ENCODE data around the gene PTGR1. TPM values are rescaled to one million over a fixed set of nuclear protein-coding genes. Genes with fewer than 3 reads are reported as not detected.
A peak's percentile ranks its signal among the peaks of the same experiment; 100 is the strongest.

Gene PTGR1
- total and polyA plus RNA-seq, 12 donors: 30.7 to 170 (median 116) TPM

DNA sequence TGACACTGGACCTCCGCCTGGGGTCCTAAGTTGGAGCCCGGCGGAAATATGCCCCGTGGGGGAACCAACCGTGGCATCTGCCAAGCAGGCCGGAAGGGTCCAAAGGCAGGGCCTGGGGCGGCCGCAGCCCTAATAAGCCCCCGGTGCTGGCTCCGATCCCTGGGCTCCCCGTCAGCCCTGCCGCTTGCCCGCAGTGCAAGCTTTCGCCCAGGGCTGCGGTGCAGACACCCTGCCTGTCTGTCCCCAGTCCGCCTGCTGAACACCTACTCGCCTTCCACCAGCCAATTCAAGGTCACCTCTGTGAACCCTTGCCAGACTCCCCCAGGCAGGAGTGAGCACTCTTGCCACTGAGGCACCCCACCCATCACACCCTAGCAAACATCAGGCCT lies 502 bp upstream of the PTGR1 start:
- no peak for TF ChIP-seq POLR2A (IDR thresholded peaks at IDR 0.05)
- TF ChIP-seq, protein P1, sequence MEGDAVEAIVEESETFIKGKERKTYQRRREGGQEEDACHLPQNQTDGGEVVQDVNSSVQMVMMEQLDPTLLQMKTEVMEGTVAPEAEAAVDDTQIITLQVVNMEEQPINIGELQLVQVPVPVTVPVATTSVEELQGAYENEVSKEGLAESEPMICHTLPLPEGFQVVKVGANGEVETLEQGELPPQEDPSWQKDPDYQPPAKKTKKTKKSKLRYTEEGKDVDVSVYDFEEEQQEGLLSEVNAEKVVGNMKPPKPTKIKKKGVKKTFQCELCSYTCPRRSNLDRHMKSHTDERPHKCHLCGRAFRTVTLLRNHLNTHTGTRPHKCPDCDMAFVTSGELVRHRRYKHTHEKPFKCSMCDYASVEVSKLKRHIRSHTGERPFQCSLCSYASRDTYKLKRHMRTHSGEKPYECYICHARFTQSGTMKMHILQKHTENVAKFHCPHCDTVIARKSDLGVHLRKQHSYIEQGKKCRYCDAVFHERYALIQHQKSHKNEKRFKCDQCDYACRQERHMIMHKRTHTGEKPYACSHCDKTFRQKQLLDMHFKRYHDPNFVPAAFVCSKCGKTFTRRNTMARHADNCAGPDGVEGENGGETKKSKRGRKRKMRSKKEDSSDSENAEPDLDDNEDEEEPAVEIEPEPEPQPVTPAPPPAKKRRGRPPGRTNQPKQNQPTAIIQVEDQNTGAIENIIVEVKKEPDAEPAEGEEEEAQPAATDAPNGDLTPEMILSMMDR (IDR thresholded peaks at IDR 0.05): no peak
- H3K4me1 ChIP-seq (replicated peaks in 1 of 2): peaks cover 0 to 19% of the 10 kb centered on the region in 2 donors
- H3K27me3 ChIP-seq: no peaks in the 10 kb centered on the region
- peak in 4 of 7 donors; percentile 22 to 44 (median 34) for DNase-seq
- WGBS, 4 donors: 15 to 30% (median 21%) methylated on average over 4 to 17 of the region's 17 CpGs
- H3K4me3 ChIP-seq: peak overlapping the region in 3 of 4 donors; percentile 9 to 89 (median 51)
- H3K36me3 ChIP-seq (replicated peaks in 1 of 2): peaks cover 0 to 23% of the 10 kb centered on the region in 2 donors
- H3K9me3 ChIP-seq (replicated peaks in 1 of 3): no peaks in the 10 kb centered on the region
- peak overlapping the region; percentile 4 to 95 (median 80) for H3K27ac ChIP-seq
- intact Hi-C loops (cut with DNase I): loop anchor here (5.0 kb wide), 2 partner anchors 87 to 92 kb away; no protein-coding TSS in a partner anchor

DNA sequence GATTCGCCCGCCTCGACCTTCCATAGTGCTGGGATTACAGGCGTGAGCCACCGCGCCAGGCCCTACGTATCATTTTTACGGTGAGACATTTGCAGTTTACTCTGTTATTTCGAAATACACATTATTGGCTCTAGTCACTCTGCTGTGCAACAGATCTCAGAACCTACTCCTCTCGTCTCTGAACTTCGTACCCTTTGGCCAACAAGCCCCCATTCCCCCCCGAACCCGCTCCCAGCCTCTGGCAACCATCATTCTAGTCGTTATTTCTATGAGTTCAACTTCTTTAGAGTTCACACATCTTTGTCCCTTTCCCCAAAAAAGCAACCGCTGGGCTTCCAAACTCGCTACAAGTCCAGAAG lies 735 bp downstream of the PTGR1 start:
- peaks cover 0 to 19% of the 10 kb centered on the region in 2 donors for H3K4me1 ChIP-seq (replicated peaks in 1 of 2)
- H3K27me3 ChIP-seq: no peaks in the 10 kb centered on the region
- TF ChIP-seq POLR2A (IDR thresholded peaks at IDR 0.05): no peak
- TF ChIP-seq, protein P1 (IDR thresholded peaks at IDR 0.05): no peak
- H3K36me3 ChIP-seq (replicated peaks in 1 of 2): peaks cover 0 to 31% of the 10 kb centered on the region in 2 donors
- intact Hi-C loops (cut with DNase I): loop anchor here in 1 of 2 donors (5.0 kb wide), 1 partner anchor 89 kb away; no protein-coding TSS in a partner anchor
- DNase-seq: peak; percentile 24 to 73 (median 63)
- H3K27ac ChIP-seq: peak overlapping the region; percentile 4 to 95 (median 80)
- H3K9me3 ChIP-seq (replicated peaks in 1 of 3): no peaks in the 10 kb centered on the region
- 0 to 3% (median 2%) methylated on average over 13 to 16 of the region's 16 CpGs for WGBS, 4 donors
- peak overlapping the region; percentile 9 to 89 (median 57) for H3K4me3 ChIP-seq

DNA sequence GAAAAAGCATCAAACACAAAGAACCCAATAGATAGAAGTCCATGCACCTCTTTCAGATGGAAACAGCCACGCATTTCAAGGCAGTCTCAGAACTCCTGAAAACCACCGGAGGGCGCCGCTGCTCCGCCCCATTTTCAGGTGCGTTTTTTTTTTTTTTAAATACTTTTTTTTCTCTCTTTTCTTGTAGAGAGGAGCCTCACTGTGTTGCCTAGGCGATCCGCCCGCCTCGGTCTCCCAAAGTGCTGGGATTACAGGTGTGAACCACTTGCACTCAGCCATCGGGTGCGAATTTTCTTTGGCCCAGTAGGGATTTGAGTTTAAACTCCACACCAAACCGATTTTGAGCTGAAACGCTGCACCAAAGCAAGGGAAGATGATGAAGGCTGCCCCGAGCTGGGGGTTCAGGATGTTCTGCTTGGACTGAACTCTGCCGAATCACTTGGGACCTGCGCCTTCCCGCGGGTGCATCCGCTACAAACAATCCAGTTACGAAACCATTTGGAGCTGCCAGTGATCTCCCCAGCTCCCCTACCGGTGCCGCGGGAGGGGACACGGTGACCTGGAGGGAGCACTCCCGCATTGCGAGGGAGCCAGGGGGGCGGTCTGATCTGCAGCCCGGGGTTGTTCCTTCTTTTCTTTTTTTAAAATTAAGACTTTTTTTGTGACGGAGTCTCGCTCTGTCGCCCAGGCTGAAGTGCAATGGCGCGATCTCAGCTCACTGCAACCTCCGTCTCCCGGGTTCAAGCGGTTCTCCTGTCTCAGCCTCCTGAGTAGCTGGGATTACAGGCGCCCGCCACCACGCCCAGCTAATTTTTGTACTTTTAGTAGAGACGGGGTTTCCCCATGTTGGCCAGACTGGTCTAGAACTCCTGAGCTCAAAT lies 1.4 kb downstream of the PTGR1 start:
- TF ChIP-seq, protein P1 (IDR thresholded peaks at IDR 0.05): peak; percentile 38 to 85 (median 66)
- TF ChIP-seq POLR2A (IDR thresholded peaks at IDR 0.05): peak in 1 of 2 donors; percentile 25
- Histone ChIP-seq H3K36me3 (replicated peaks in 1 of 2) (peaks cover 0 to 36% of the 10 kb centered on the region in 2 donors), H3K9me3 (replicated peaks in 1 of 3) (no peaks in the 10 kb centered on the region), H3K27me3 (no peaks in the 10 kb centered on the region), H3K27ac (peak overlapping the region; percentile 4 to 95 (median 80)), H3K4me3 (peak overlapping the region; percentile 9 to 89 (median 57)), H3K4me1 (replicated peaks in 1 of 2) (peaks cover 0 to 19% of the 10 kb centered on the region in 2 donors)
- WGBS, 4 donors: 1% methylated on average over 34 to 41 of the region's 41 CpGs
- peak; percentile 67 to 84 (median 71) for DNase-seq
- intact Hi-C loops (cut with DNase I): loop anchor here in 1 of 2 donors (5.0 kb wide), 1 partner anchor 89 kb away; no protein-coding TSS in a partner anchor

DNA sequence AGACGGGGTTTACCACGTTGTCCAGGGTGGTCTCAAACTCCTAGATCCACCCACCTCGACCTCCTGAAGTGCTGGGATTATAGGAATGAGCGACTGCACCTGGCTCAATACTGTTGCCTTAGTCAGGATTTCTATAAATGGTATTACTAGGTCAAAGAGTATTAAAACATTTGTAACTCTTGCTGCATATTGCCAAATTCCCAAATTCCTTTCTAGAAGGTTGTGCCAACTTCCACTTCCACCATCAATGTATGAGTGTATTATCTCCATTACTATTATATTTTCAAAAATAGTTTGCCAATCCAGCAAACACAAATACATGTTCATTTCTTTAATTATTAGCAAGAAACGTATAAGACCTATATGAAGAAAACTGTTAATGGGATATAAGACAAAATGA lies 10.6 kb downstream of the PTGR1 start:
- intact Hi-C loops (cut with DNase I): no loop called here
- DNase-seq: no peak
- Histone ChIP-seq H3K4me1 (replicated peaks in 1 of 2) (no peaks in the 10 kb centered on the region), H3K9me3 (replicated peaks in 1 of 3) (no peaks in the 10 kb centered on the region), H3K4me3 (no peak overlapping the region), H3K27ac (no peak overlapping the region), H3K36me3 (replicated peaks in 1 of 2) (peaks cover 0 to 40% of the 10 kb centered on the region in 2 donors), H3K27me3 (no peaks in the 10 kb centered on the region)
- 82 to 86% (median 85%) methylated on average over 5 of the region's 5 CpGs for WGBS, 4 donors
- TF ChIP-seq POLR2A (IDR thresholded peaks at IDR 0.05): no peak
- TF ChIP-seq, protein P1 (IDR thresholded peaks at IDR 0.05): no peak

Data from adrenal gland (tissue), 12 donors.